Left lung (tissue), 10 donors: ENCODE data around the gene MAP10. TPM values are rescaled to one million over a fixed set of nuclear protein-coding genes. Genes with fewer than 3 reads are reported as not detected.

Source experiments
- ATAC-seq: fragments of 200-7000 bp; cut with Tn5 transposase; one replicate; pipeline ENCODE4 v1.9.1; 2020; ENCODE audit warnings: moderate library complexity
- DNase-seq, 4 donors: peaks; one replicate each; pipeline ENCODE4 v3.0.0-alpha.2; 2013 to 2020
- H3K27ac ChIP-seq, 2 donors: fragments of 200-600 bp; sonication (generic) in 1 of 2; one replicate each; pipeline versions ENCODE4 v1.5.0 to v1.8.0; 2020 to 2021
- H3K27me3 ChIP-seq, 2 donors: fragments of 200-600 bp; sonication (generic) in 1 of 2; one replicate each; pipeline versions ENCODE4 v1.5.0 to v1.8.0; 2020 to 2021
- H3K36me3 ChIP-seq, 2 donors: fragments of 200-600 bp; sonication (generic) in 1 of 2; one replicate each; pipeline versions ENCODE4 v1.5.0 to v1.8.0; 2020 to 2021
- H3K4me1 ChIP-seq, 2 donors: fragments of 200-600 bp; one replicate each; pipeline ENCODE4 v1.8.0; 2021
- H3K4me3 ChIP-seq, 2 donors: fragments of 200-600 bp; sonication (generic) in 1 of 2; one replicate each; pipeline versions ENCODE4 v1.5.0 to v1.8.0; 2020 to 2021; ENCODE audit warnings: mild to moderate bottlenecking in 1 of 2
- H3K9me3 ChIP-seq, 2 donors: fragments of 200-600 bp; sonication (generic) in 1 of 2; one replicate each; pipeline versions ENCODE4 v1.5.0 to v1.8.0; 2020 to 2021
- CTCF ChIP-seq, 2 donors: fragments of 200-600 bp; sonication (generic) in 1 of 2; IDR thresholded peaks; one replicate each; pipeline versions ENCODE4 v1.5.0 to v1.8.0; 2021; ENCODE audit warnings: antibody characterized with exemption in 2 of 2
- intact Hi-C, 2 donors: fragments of 100-400 bp; cut with DNase I; formaldehyde crosslinking; loops; one replicate each; pipeline versions ENCODE4 v1.11.2 to v1.14.2; 2022
- polyA plus RNA-seq, 6 donors: library from polyadenylated mRNA; unstranded; fragments of 120-200 nt; gene quantifications; one replicate each; pipeline ENCODE4 v1.2.1, GENCODE V29; 2013; ENCODE audit not compliant: insufficient read length in 6 of 6
- total RNA-seq, 2 donors: library from RNA; stranded (reverse); fragmentation: NEBNext Ultra II Directional; extraction: Animal tissue kit (Norgen Biotek cat#: 25700); gene quantifications; one replicate each; pipeline ENCODE4 v1.2.1, GENCODE V29; 2021
- donor health status: DM: no; HTN: yes; CAD: no.
- donor health status: DM: no; HTN: no; CAD: no.

Gene MAP10
- total and polyA plus RNA-seq, 8 donors: 2.4 to 7.0 (median 6.0) TPM

- no peak for TF ChIP-seq CTCF (IDR thresholded peaks at IDR 0.05)
- no peaks in the 10 kb centered on the region for H3K4me1 ChIP-seq
- DNase-seq (no peak), ATAC-seq (no peak)
- intact Hi-C loops: no loop called here
- H3K27me3 ChIP-seq: no peaks in the 10 kb centered on the region
- H3K27ac ChIP-seq: no peak overlapping the region
- no peak overlapping the region for H3K4me3 ChIP-seq
- no peaks in the 10 kb centered on the region for H3K9me3 ChIP-seq
- H3K36me3 ChIP-seq: no peaks in the 10 kb centered on the region
Measured at GRCh38 chr1:232851532-232851931, 46.3 kb downstream of the MAP10 start.

GRCh38 chr1:232853994-232854797, 49.0 kb downstream of the MAP10 start:
- no peak for ATAC-seq
- no peak for TF ChIP-seq CTCF (IDR thresholded peaks at IDR 0.05)
- Histone ChIP-seq H3K9me3 (no peaks in the 10 kb centered on the region), H3K27me3 (no peaks in the 10 kb centered on the region), H3K4me1 (no peaks in the 10 kb centered on the region), H3K36me3 (no peaks in the 10 kb centered on the region), H3K27ac (no peak overlapping the region), H3K4me3 (no peak overlapping the region)
- no peak for DNase-seq
- intact Hi-C loops: no loop called here

GRCh38 chr1:232854798-232855159, 49.6 kb downstream of the MAP10 start:
- DNase-seq: no peak
- no peaks in the 10 kb centered on the region for H3K27me3 ChIP-seq
- H3K9me3 ChIP-seq: no peaks in the 10 kb centered on the region
- H3K4me1 ChIP-seq: no peaks in the 10 kb centered on the region
- no peak for TF ChIP-seq CTCF (IDR thresholded peaks at IDR 0.05)
- no peak overlapping the region for H3K4me3 ChIP-seq
- intact Hi-C loops: no loop called here
- ATAC-seq: no peak
- H3K27ac ChIP-seq: no peak overlapping the region
- no peaks in the 10 kb centered on the region for H3K36me3 ChIP-seq

- intact Hi-C loops: no loop called here
- no peaks in the 10 kb centered on the region for H3K27me3 ChIP-seq
- H3K9me3 ChIP-seq: no peaks in the 10 kb centered on the region
- no peaks in the 10 kb centered on the region for H3K36me3 ChIP-seq
- DNase-seq: peak in 1 of 4 donors; percentile 57
- H3K4me1 ChIP-seq: no peaks in the 10 kb centered on the region
- H3K27ac ChIP-seq: no peak overlapping the region
- no peak overlapping the region for H3K4me3 ChIP-seq
- TF ChIP-seq CTCF (IDR thresholded peaks at IDR 0.05): no peak
- no peak for ATAC-seq
Measured at GRCh38 chr1:232856541-232856940, 51.3 kb downstream of the MAP10 start.

Other genes starting within 250 kb of the MAP10 start
- 10 to 100 TPM; 19.4 to 28.8 TPM for gene SIPA1L2, start 175.3 kb upstream of the MAP10 start, total RNA-seq
- gene SIPA1L2, start 175.3 kb upstream of the MAP10 start, polyA plus RNA-seq: 10 to 100 TPM; 23.7 to 29.3 (median 26.9) TPM
- gene NTPCR, start 145.2 kb downstream of the MAP10 start, total RNA-seq: 10 to 100 TPM; 35.1 to 36.3 TPM
- 10 to 100 TPM; 46.8 to 68.3 (median 64.9) TPM for gene NTPCR, start 145.2 kb downstream of the MAP10 start, polyA plus RNA-seq